ENCODE data around the gene PRPS2.
A peak's percentile ranks its signal among the peaks of the same experiment; 100 is the strongest.

PRPS2 gene

GRCh38 chrX:12791257-12792228 is at the start of gene PRPS2:
TSS of gene PRPS2 (plus strand) at chrX:12791412. CDS start at chrX:12791498, 86 bp downstream.
- DNase-seq: peak; percentile 70 to 77

- no peak for DNase-seq
Observed at GRCh38 chrX:12741416-12741815, 49.8 kb upstream of the PRPS2 start.

DNA sequence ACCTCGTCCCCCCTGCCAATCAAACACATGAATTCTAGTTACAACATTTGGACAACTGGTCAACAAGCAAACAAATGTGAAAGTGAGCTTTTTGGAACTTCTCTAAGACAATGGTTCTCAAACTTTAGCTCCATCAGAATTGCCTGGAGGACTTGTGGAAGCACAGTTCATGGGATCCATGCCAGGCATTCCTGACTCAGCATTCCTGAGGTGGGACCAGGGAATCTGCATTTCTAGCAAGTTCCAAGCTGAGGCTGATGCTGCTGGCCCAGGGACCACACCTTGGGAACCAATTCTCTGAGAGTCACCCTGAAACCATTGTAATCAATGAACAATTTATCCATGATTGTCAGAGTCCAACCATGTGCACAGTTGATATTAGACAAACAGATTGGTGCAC is 43.8 kb upstream of the PRPS2 start:
- no peak for DNase-seq

- DNase-seq: no peak
Observed at GRCh38 chrX:12751887-12752286, 39.3 kb upstream of the PRPS2 start.

DNA sequence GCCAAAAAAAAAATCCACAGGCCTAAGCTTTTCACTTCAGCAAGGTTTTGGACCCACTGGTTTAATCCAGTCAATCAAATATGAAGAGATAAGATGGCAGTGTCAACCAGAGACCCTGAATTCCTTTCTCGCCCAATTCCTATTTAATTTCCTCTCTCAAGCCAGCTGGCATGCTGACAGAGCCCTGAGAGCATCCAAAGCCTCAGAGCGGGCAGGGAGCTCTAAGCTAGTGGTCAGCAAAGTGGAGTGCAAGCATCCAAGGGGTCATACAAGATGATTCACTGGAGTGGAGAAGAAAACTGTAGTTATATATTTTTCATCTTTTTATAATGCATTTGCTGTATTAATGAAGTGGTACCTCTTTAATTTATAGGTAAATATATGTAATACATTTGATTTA is 37.8 kb upstream of the PRPS2 start:
- DNase-seq: no peak

DNA sequence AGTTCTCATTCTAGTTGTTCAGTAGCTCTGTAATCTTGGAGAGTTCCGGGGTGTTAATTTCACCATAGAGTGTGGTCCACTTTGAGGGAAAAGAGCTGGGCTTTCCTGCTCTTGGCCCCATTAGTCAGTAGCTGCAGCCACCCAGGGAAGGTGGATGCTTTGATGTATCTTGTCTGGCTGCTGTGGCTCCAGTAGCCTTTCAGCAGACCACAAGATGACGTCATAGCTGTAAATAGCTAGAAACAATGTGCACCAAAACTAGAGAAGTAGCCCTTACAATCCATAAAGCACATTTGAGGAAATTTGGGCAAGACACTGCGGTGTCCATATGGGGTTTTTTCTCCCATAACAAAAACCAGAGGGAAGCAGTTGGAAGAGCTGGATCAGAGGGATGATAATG is 32.9 kb upstream of the PRPS2 start:
- DNase-seq: no peak

GRCh38 chrX:12767856-12768255 is 23.4 kb upstream of the PRPS2 start:
- DNase-seq: no peak

- DNase-seq: no peak
Observed at GRCh38 chrX:12768491-12768890, 22.7 kb upstream of the PRPS2 start.

GRCh38 chrX:12770440-12770839 is 20.8 kb upstream of the PRPS2 start:
- peak in 1 of 2 donors; percentile 36 for DNase-seq

- DNase-seq: peak; percentile 69 to 74
Observed at GRCh38 chrX:12771445-12772069, 19.7 kb upstream of the PRPS2 start.

- DNase-seq: no peak
Observed at GRCh38 chrX:12777670-12778069, 13.5 kb upstream of the PRPS2 start.

DNA sequence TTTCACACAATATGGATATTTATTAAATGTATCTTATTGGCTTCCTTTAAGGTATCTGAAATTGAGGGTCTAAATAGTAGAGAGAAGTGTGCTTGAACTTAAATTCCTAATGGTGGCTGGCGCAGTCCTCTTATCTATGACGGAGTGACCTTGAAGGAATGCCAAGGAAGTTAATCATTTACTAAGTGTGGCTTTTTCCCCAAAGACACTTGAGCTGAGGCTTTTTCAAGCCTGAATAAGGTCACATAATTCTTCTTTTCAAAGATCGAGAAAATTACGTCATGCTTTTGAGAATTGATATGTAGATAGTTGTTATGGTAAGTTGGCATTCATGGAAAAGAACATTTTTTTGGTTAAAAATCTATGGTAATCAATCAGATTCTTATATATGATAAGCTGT is 11.7 kb upstream of the PRPS2 start:
- DNase-seq: no peak

DNA sequence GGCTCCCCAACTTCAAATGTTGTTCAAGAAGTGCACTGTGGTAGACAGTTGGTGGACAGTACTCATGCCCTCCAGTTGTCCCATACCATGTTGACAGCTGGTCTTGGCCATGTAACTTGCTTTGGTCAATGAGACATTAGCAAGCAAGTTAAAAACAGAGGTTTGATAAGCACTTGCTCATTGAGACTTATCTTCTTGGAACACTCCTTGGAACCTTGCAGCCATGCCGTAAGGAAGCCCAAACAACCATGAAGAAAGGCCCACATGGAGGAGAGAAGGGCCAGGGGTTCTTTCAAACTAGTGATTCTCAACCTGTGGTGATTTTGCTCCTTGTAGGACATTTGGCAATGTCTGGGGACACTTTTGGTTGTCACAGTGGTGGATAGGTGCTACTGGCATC is 2.6 kb upstream of the PRPS2 start:
- no peak for DNase-seq

DNA sequence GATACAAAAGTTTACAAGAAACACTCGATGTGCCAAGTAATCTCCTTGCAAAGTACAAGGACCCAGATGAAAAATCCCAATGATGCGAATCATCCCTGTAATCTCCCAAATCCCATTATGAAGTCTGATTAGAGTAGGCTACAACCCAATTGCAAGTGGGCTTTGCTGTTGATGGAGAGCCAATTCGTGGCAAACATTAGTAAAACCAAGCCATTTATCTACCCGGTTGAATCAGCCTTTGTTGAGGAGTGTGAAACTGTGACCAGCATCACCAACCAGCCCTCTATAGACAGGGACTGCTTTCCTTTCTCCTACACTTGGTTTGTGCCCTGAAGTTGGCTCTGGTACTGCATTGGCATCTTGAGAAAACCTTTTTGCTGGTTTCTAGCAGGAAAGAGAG is 1.2 kb upstream of the PRPS2 start:
- no peak for DNase-seq

DNA sequence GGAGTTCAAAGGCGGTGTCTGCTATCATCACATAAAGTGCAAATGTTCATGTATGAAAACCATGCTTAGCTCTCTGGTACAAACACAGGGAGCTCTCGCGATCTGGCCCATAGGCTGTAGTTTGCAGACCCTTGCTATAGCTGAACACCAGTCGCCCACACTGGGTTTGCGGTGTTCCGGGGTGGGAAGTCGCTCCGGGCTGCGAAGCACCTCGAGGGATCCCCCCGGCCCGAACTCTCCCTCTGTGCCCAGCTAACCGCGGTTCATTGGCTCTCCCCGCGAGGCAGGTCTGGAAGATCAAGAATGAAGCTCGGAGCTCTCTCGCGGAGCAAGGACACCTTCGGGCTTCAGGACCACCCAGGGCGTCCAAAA is 341 bp upstream of the PRPS2 start:
- no peak for DNase-seq

GRCh38 chrX:12792711-12793110 is 1.5 kb downstream of the PRPS2 start:
- no peak for DNase-seq

DNA sequence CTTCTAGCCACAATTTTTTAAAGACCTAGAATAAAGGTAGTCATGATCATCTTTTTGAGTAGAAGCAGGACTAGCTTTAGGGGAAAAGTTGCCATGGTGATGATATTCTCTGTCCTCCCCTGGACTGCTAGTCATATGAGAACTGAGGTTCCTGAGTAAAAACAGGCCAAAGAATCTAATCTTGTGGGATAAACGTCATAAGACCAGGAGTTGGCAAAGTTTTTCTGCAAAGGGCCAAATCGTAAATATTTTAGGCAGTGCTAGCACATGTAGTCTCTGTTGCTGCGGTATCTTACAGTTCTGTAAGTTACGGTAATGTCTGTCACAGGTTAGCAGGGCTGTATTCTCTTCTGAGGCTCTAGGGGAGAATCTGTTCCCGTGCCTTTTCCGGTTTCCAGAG is 3.4 kb downstream of the PRPS2 start:
- DNase-seq: no peak

GRCh38 chrX:12798601-12799000 is 7.4 kb downstream of the PRPS2 start:
- DNase-seq: no peak

GRCh38 chrX:12799118-12799517 is 7.9 kb downstream of the PRPS2 start:
- DNase-seq: no peak

- no peak for DNase-seq
Observed at GRCh38 chrX:12802741-12803140, 11.5 kb downstream of the PRPS2 start.

- DNase-seq: no peak
Observed at GRCh38 chrX:12804655-12805054, 13.4 kb downstream of the PRPS2 start.

DNA sequence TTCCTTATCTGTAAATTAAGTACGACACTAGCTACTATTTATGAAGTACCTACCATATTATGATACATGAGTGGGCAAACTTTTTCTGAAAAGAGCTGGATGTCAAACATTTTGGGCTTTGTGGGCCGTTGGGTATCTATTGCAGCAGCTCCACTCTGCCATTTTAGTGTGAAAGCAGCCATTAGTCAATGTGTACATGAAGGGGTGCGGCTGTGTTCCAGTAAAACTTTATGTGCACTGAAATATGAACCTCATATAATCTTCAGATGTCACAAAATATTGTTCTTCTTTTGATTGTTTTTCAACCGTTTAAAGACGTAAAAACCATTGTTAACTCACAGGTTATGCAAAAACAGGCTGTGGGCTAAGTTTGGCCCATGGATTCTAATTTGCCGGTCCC is 14.1 kb downstream of the PRPS2 start:
- no peak for DNase-seq

- DNase-seq: no peak
Observed at GRCh38 chrX:12811658-12812057, 20.4 kb downstream of the PRPS2 start.

DNA sequence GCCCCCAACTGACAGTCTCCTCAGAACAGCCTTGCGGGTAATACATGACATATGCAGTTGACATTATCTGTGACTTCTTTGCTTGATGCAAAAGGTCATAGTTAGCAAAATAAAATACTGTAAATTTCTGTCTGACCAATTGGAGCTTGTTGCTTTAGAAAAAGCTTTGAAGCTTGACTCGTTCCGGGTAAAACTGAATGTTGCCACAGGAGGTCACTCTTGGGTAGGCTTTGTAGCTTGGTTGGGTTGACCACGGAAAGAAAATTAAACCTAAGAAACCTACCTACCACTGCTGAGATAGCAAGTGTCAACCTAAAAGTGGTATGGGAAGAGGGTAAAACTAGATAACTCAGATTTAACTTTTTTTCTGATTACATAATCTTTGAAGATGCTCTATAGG is 23.2 kb downstream of the PRPS2 start:
- DNase-seq: peak; percentile 51 to 52

Measured in CD4-positive, alpha-beta T cell treated with Interleukin-4 for 1 hour (primary cell).